Measurements from ENCODE around the gene CTBP1. TPM values are rescaled to one million over a fixed set of nuclear protein-coding genes. Genes with fewer than 3 reads are reported as not detected.

Gene CTBP1
- total and polyA plus RNA-seq, 2 experiments from 2014 or later: 74.0 to 192 TPM

- TF ChIP-seq ZNF462 (CRISPR knock-in tag; IDR thresholded peaks at IDR 0.05): no peak
Observed at GRCh38 chr4:1211371-1211770, 37.6 kb downstream of the CTBP1 start (continued).

- H3K36me3 ChIP-seq (ENCODE audit: insufficient read depth): no peaks in the 10 kb centered on the region; the same call in 1 of the 2 replicates
- no peaks in the 10 kb centered on the region for H3K79me2 ChIP-seq (replicated peaks; ENCODE audit: insufficient read depth)
- H2AFZ ChIP-seq: no peak overlapping the region
- H3K27ac ChIP-seq (ENCODE audit: low read depth): no peak overlapping the region
- no peak overlapping the region for H3K27ac Mint-ChIP-seq
- no peaks in the 10 kb centered on the region for H3K9me2 ChIP-seq (ENCODE audit: insufficient read depth)
- no peaks in the 10 kb centered on the region; the same call in 2 of the 3 replicates for H3K4me1 Mint-ChIP-seq
- ATAC-seq (no peak), DNase-seq (ENCODE audit: low spot score) (no peak)
- no peak overlapping the region for H3K4me3 Mint-ChIP-seq
- H3F3A ChIP-seq (replicated peaks; ENCODE audit: low read depth): no peaks in the 10 kb centered on the region
- H3K27me3 ChIP-seq (ENCODE audit: insufficient read depth): no peaks in the 10 kb centered on the region
- H3K27me3 Mint-ChIP-seq (ENCODE audit: insufficient read depth, low read depth, poor library complexity): peaks cover 2% of the 10 kb centered on the region
- 0 out of 2 replicates have a peak, but pooled peaks cover 5% of the 10 kb centered on the region for H4K20me1 ChIP-seq (replicated peaks; ENCODE audit: insufficient read depth)
- H3K4me3 ChIP-seq: no peak overlapping the region
- no peaks in the 10 kb centered on the region for H3K4me1 ChIP-seq (ENCODE audit: insufficient read depth)
- peaks cover 11% of the 10 kb centered on the region for H3K36me3 Mint-ChIP-seq (ENCODE audit: low read depth)
- no peak overlapping the region for H3K4me2 ChIP-seq
- no peaks in the 10 kb centered on the region for H3K9me3 Mint-ChIP-seq
- TF ChIP-seq ZNF462 (CRISPR knock-in tag; IDR thresholded peaks at IDR 0.05) (no peak), ETS1 (IDR thresholded peaks at IDR 0.05) (no peak), ZNF114 (CRISPR knock-in tag; IDR thresholded peaks at IDR 0.05) (no peak), CTCF (conservative IDR thresholded peaks at IDR 0.05; ENCODE audit: low read depth in 2 of 2) (no peak), POLR2AphosphoS5 (IDR thresholded peaks at IDR 0.05; ENCODE audit: low read depth) (no peak), ZNF331 (CRISPR knock-in tag; IDR thresholded peaks at IDR 0.05; ENCODE audit: low read depth) (no peak), CREB1 (CRISPR knock-in tag; IDR thresholded peaks at IDR 0.05; ENCODE audit: low read depth) (no peak)
Observed at GRCh38 chr4:1210971-1211370, 38.0 kb downstream of the CTBP1 start.

Measured in GM23338 (cell line).